Measurements from ENCODE around the gene PRPSAP1. TPM values are rescaled to one million over a fixed set of nuclear protein-coding genes. Genes with fewer than 3 reads are reported as not detected.
A peak's percentile ranks its signal among the peaks of the same experiment; 100 is the strongest.

Gene PRPSAP1, protein sequence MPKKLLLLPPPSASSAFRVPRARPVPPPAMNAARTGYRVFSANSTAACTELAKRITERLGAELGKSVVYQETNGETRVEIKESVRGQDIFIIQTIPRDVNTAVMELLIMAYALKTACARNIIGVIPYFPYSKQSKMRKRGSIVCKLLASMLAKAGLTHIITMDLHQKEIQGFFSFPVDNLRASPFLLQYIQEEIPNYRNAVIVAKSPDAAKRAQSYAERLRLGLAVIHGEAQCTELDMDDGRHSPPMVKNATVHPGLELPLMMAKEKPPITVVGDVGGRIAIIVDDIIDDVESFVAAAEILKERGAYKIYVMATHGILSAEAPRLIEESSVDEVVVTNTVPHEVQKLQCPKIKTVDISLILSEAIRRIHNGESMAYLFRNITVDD
- total RNA-seq (10 to 100 TPM; 47.2 to 64.4 TPM), polyA plus RNA-seq (10 to 100 TPM; 29.7 to 45.2 TPM)
- long read RNA-seq, donor 1, transcript PRPSAP1-206 (10 exons, 3,660 nt): major isoform, 215 of 244 reads
- long read RNA-seq, donor 1, partial matches to known transcripts: 9 of 244 reads
- long read RNA-seq, donor 1, other reads (novel, unspliced or antisense): 20 of 244 reads
- long read RNA-seq, donor 2, transcript PRPSAP1-206 (10 exons, 3,660 nt): major isoform, 38 of 56 reads
- long read RNA-seq, donor 2, partial matches to known transcripts: 3 of 56 reads
- long read RNA-seq, donor 2, other reads (novel, unspliced or antisense): 12 of 56 reads

DNA sequence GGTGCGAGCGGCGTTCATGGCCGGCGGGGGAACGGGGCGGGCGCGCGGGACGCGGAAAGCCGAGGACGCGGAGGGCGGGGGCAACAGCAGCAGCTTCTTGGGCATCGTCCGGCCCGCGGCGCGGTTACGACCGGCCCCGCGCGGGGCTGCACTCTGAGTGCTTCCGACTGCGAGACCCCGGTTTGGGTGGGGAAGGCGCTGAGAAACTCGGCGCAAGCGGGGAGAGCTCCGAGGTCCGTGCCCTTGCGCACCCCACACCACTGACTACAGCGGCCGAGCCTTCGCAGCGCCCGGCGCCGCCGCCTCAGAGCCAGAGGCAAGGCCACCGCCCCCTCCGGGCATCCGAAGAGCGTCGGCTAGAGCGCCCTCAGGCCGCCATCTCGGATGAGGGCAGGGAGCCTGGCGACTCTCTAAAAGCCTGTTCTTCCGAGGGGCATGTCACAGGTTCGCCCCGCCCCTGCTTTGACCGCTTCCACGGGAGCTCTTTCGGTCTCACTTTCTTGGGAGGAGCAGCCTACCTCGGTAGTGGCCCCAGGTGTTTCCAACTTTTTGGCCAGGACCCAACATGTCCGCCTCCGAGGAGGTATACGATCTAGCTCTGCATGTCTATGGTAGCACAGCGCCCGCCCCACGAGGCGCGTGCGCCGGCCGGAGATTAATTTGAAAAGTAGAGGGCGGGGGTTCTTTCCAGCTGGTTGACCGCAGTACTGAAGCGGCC is at the start of gene PRPSAP1:
Gene PRPSAP1, minus strand, starts transcription at position 318 of the 718 bp plus-strand sequence. Its CDS starts 213 bp downstream, at position 105.
- H3K27me3 ChIP-seq (ENCODE audit: control insufficient read depth in 1 of 2, insufficient read depth in 2 of 2, low read length in 1 of 2): peaks cover 0 to 2% of the 10 kb centered on the region in 2 donors
- DNase-seq (peak; percentile 92 to 94), ATAC-seq (ENCODE audit: low FRiP score) (peak; percentile 98)
- H3K9me3 ChIP-seq (ENCODE audit: control insufficient read depth, low read length): no peaks in the 10 kb centered on the region
- peak within 1 kb of the TSS; percentile 59 to 80 for H3K4me3 ChIP-seq (ENCODE audit: low read length in 2 of 2)
- H3K4me1 ChIP-seq (ENCODE audit: control insufficient read depth in 1 of 2, insufficient read depth in 2 of 2, low read length in 2 of 2): no peaks in the 10 kb centered on the region
- WGBS, 2 donors: 1% methylated on average over 70 to 75 of the region's 75 CpGs
- intact Hi-C loops (cut with DNase I): loop anchor here (5.0 to 10.0 kb wide), 2 partner anchors 34 to 49 kb away; partner anchors contain the start of gene QRICH2 (in 1 of the 2)
- H3K36me3 ChIP-seq (ENCODE audit: control insufficient read depth in 1 of 2, insufficient read depth in 2 of 2, low read length in 1 of 2): no peaks in the 10 kb centered on the region
- H3K27ac ChIP-seq (ENCODE audit: low read depth in 1 of 2, low read length in 2 of 2): peak within 1 kb of the TSS in 1 of 2 donors; percentile 41

GRCh38 chr17:76402711-76403110 is 49.0 kb upstream of the PRPSAP1 start:
- no peaks in the 10 kb centered on the region for H3K4me1 ChIP-seq (ENCODE audit: control insufficient read depth in 1 of 2, insufficient read depth in 2 of 2, low read length in 2 of 2)

DNA sequence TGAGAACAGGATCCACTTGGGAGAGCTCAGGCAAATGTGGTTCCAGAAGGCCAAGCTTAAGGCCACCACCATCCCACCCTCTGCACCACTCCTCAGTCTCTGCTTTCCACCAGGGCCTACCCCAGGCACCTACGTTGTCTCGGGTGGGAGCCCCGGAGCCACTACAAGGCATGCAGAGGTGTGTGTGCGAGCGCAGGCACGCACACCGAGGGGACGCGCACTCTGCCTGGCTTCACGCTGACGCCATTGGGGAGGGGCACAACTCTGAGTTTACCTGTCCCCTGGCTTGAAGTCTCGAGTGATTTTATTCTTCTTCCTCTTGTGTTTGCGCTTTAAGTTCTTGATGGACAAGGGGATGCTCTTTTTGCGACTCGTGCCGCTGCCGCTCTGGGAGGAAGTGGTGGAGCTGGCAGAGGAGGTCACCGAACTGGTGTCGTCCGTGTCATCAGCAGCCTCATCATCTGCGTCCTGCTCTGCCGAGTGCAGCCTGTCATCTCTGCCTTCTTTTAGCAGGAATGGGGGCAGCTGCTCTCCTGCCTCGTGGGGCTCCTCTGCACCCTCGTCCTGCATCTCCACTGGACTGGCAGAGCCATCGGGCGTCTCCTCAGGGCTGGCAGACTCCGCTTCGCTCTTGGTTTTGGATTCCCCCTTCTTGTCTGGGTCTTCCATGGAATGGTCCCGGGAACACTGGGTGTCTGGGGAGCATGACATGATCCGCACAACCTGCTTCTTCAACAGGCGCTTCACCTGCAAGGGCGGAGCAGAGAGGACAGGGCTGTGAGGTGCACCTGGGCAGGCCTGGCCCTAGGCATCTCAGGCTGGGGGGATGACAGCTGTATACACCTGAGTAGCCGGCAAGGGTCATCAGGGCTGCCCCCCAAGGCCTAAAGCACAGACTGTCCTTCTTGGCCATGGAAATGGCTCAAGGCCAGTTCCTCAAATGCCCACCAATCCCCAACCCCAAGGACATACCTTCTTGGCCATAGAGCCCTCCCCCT is 45.8 kb upstream of the PRPSAP1 start:
- Histone ChIP-seq H3K27me3 (ENCODE audit: control insufficient read depth in 1 of 2, insufficient read depth in 2 of 2, low read length in 1 of 2) (no peaks in the 10 kb centered on the region), H3K27ac (ENCODE audit: low read depth in 1 of 2, low read length in 2 of 2) (no peak overlapping the region), H3K9me3 (ENCODE audit: control insufficient read depth, low read length) (no peaks in the 10 kb centered on the region), H3K4me3 (ENCODE audit: low read length in 2 of 2) (no peak overlapping the region), H3K36me3 (ENCODE audit: control insufficient read depth in 1 of 2, insufficient read depth in 2 of 2, low read length in 1 of 2) (peaks cover 0 to 13% of the 10 kb centered on the region in 2 donors), H3K4me1 (ENCODE audit: control insufficient read depth in 1 of 2, insufficient read depth in 2 of 2, low read length in 2 of 2) (no peaks in the 10 kb centered on the region)
- peak in 1 of 2 donors; percentile 66 for DNase-seq
- intact Hi-C loops (cut with DNase I): loop anchor here (2.0 kb wide), 2 partner anchors 95 to 97 kb away; no protein-coding TSS in a partner anchor
- WGBS, 2 donors: 91 to 92% methylated on average over 28 to 33 of the region's 33 CpGs
- no peak for ATAC-seq (ENCODE audit: low FRiP score)

More at GRCh38 chr17:76402711-76403110, 49.0 kb upstream of the PRPSAP1 start:
- no peak overlapping the region for H3K27ac ChIP-seq (ENCODE audit: low read depth in 1 of 2, low read length in 2 of 2)
- 81 to 87% methylated on average over 5 of the region's 5 CpGs for WGBS, 2 donors
- H3K27me3 ChIP-seq (ENCODE audit: control insufficient read depth in 1 of 2, insufficient read depth in 2 of 2, low read length in 1 of 2): no peaks in the 10 kb centered on the region
- intact Hi-C loops (cut with DNase I): no loop called here
- H3K4me3 ChIP-seq (ENCODE audit: low read length in 2 of 2): no peak overlapping the region
- no peaks in the 10 kb centered on the region for H3K9me3 ChIP-seq (ENCODE audit: control insufficient read depth, low read length)
- peaks cover 0 to 12% of the 10 kb centered on the region in 2 donors for H3K36me3 ChIP-seq (ENCODE audit: control insufficient read depth in 1 of 2, insufficient read depth in 2 of 2, low read length in 1 of 2)
- ATAC-seq (ENCODE audit: low FRiP score): no peak
- DNase-seq: no peak

DNA sequence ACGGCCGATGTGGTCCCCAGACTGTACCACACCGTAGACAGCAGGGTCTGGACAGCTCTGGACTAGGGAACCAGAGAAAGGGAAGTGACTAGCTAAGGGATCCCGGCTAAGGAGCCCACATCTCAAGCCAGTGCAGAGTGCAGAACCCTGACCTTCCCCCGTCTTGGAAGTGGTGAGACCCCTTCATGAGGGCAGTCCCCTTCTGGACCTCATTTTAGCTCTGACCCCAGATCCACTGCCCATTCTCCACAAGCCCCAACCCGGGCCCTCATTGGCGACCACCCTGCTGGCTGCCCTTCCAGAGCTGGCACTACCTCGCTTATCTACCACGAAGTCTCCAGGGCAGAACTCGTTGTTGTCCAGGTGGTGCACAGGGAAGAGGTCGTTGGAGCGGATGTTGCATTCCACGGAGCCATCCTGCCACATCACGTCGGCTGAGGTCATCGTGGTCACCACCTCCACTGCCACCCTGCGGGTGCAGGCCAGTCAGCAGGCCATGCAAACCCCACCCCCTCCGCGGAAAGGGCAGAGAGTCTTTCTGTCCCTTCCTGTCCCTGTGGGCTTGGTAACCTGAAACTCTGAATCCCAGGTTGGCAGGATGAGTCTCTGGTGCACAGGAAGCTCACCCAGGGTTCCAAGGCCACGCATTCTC is 44.9 kb upstream of the PRPSAP1 start:
- WGBS, 2 donors: 79 to 80% methylated on average over 20 of the region's 20 CpGs
- Histone ChIP-seq H3K36me3 (ENCODE audit: control insufficient read depth in 1 of 2, insufficient read depth in 2 of 2, low read length in 1 of 2) (peaks cover 0 to 13% of the 10 kb centered on the region in 2 donors), H3K27ac (ENCODE audit: low read depth in 1 of 2, low read length in 2 of 2) (no peak overlapping the region), H3K27me3 (ENCODE audit: control insufficient read depth in 1 of 2, insufficient read depth in 2 of 2, low read length in 1 of 2) (no peaks in the 10 kb centered on the region), H3K4me3 (ENCODE audit: low read length in 2 of 2) (no peak overlapping the region), H3K9me3 (ENCODE audit: control insufficient read depth, low read length) (no peaks in the 10 kb centered on the region), H3K4me1 (ENCODE audit: control insufficient read depth in 1 of 2, insufficient read depth in 2 of 2, low read length in 2 of 2) (no peaks in the 10 kb centered on the region)
- peak; percentile 33 for ATAC-seq (ENCODE audit: low FRiP score)
- intact Hi-C loops (cut with DNase I): loop anchor here (2.0 kb wide), 2 partner anchors 94 to 96 kb away; no protein-coding TSS in a partner anchor
- no peak for DNase-seq

GRCh38 chr17:76397687-76398522 is 44.2 kb upstream of the PRPSAP1 start:
- H3K36me3 ChIP-seq (ENCODE audit: control insufficient read depth in 1 of 2, insufficient read depth in 2 of 2, low read length in 1 of 2): peaks cover 0 to 13% of the 10 kb centered on the region in 2 donors

DNA sequence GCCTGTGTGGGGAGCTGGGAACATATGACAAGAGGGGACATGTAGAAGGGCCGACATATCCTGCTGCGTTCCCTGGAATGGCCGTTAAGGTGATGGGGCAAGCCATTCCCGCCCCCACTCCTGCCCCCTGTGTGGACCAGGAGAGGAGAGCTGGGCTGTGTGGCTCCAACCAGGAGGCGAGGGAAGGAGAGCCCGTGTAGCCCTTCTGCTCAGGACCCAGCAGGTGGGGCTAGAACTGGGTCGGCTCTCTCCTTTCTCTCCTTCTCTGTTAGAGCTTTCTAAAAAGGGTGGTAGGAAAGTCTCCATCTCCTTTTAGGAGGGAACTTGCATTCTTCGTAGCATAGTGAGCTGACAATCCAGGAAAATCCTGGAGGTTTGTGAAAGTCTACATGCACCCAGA is 43.5 kb upstream of the PRPSAP1 start:
- peaks cover 0 to 10% of the 10 kb centered on the region in 2 donors for H3K36me3 ChIP-seq (ENCODE audit: control insufficient read depth in 1 of 2, insufficient read depth in 2 of 2, low read length in 1 of 2)
- WGBS, 2 donors: 90 to 96% methylated on average over 8 of the region's 8 CpGs
- ATAC-seq (ENCODE audit: low FRiP score) (no peak), DNase-seq (no peak)
- H3K9me3 ChIP-seq (ENCODE audit: control insufficient read depth, low read length): no peaks in the 10 kb centered on the region
- H3K4me3 ChIP-seq (ENCODE audit: low read length in 2 of 2): no peak overlapping the region
- no peaks in the 10 kb centered on the region for H3K4me1 ChIP-seq (ENCODE audit: control insufficient read depth in 1 of 2, insufficient read depth in 2 of 2, low read length in 2 of 2)
- H3K27ac ChIP-seq (ENCODE audit: low read depth in 1 of 2, low read length in 2 of 2): no peak overlapping the region
- intact Hi-C loops (cut with DNase I): no loop called here
- no peaks in the 10 kb centered on the region for H3K27me3 ChIP-seq (ENCODE audit: control insufficient read depth in 1 of 2, insufficient read depth in 2 of 2, low read length in 1 of 2)

More at GRCh38 chr17:76397687-76398522, 44.2 kb upstream of the PRPSAP1 start:
- peak; percentile 93 to 97 for DNase-seq
- Histone ChIP-seq H3K27me3 (ENCODE audit: control insufficient read depth in 1 of 2, insufficient read depth in 2 of 2, low read length in 1 of 2) (no peaks in the 10 kb centered on the region), H3K27ac (ENCODE audit: low read depth in 1 of 2, low read length in 2 of 2) (no peak overlapping the region), H3K9me3 (ENCODE audit: control insufficient read depth, low read length) (no peaks in the 10 kb centered on the region), H3K4me1 (ENCODE audit: control insufficient read depth in 1 of 2, insufficient read depth in 2 of 2, low read length in 2 of 2) (no peaks in the 10 kb centered on the region), H3K4me3 (ENCODE audit: low read length in 2 of 2) (no peak overlapping the region)
- 51 to 53% methylated on average over 16 of the region's 16 CpGs for WGBS, 2 donors
- peak; percentile 84 for ATAC-seq (ENCODE audit: low FRiP score)
- intact Hi-C loops (cut with DNase I): loop anchor here (2.0 kb wide), 2 partner anchors 93 to 95 kb away; no protein-coding TSS in a partner anchor

- intact Hi-C loops (cut with DNase I): no loop called here
- Histone ChIP-seq H3K27me3 (ENCODE audit: control insufficient read depth in 1 of 2, insufficient read depth in 2 of 2, low read length in 1 of 2) (no peaks in the 10 kb centered on the region), H3K36me3 (ENCODE audit: control insufficient read depth in 1 of 2, insufficient read depth in 2 of 2, low read length in 1 of 2) (peaks cover 0 to 10% of the 10 kb centered on the region in 2 donors), H3K4me3 (ENCODE audit: low read length in 2 of 2) (no peak overlapping the region), H3K4me1 (ENCODE audit: control insufficient read depth in 1 of 2, insufficient read depth in 2 of 2, low read length in 2 of 2) (no peaks in the 10 kb centered on the region), H3K9me3 (ENCODE audit: control insufficient read depth, low read length) (no peaks in the 10 kb centered on the region), H3K27ac (ENCODE audit: low read depth in 1 of 2, low read length in 2 of 2) (no peak overlapping the region)
- WGBS, 2 donors: 91 to 96% methylated on average over 15 of the region's 15 CpGs
- no peak for DNase-seq
- no peak for ATAC-seq (ENCODE audit: low FRiP score)
Measured at GRCh38 chr17:76395980-76396379, 42.3 kb upstream of the PRPSAP1 start.

Measured in aorta (tissue), 5 donors.